OCI-LY3 (cell line): ENCODE data around the gene FAM20B.
A peak's percentile ranks its signal among the peaks of the same experiment; 100 is the strongest.

Experiments used
- EZH2phosphoT487 ChIP-seq: fragments of 200-600 bp; shearing (Covaris generic); IDR thresholded peaks from 2 replicates; pipeline ENCODE4 v1.6.1; 2018; ENCODE audit warnings: antibody characterized with exemption, mixed run types, low read depth
- TF ChIP-seq, protein P1 (sequence below): fragments of 200-600, 300-600 bp; sonication (generic); IDR thresholded peaks from 2 replicates; pipeline ENCODE4 v1.5.1; 2014; ENCODE audit warnings: antibody characterized with exemption, low read length, low read depth

DNA sequence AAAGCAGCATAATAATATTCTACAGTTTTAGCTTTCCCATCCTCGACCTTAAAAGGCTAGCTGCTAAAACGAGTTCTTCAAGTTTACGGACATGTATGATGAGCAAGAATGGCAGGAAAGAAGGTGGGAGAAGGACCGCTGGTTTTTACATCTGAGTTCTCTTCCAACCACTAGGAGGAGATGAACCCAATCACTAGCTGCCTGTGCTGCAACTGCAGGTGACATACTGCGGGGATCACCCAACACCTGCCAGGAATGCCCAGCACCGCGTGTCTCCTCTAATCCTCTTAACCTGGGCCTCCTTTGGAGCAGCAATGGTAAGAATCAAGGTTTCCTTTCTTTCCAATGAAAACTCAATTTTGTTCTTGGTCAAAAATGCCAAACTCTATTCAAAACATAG, 79.7 kb downstream of the FAM20B start:
- TF ChIP-seq, protein P1, sequence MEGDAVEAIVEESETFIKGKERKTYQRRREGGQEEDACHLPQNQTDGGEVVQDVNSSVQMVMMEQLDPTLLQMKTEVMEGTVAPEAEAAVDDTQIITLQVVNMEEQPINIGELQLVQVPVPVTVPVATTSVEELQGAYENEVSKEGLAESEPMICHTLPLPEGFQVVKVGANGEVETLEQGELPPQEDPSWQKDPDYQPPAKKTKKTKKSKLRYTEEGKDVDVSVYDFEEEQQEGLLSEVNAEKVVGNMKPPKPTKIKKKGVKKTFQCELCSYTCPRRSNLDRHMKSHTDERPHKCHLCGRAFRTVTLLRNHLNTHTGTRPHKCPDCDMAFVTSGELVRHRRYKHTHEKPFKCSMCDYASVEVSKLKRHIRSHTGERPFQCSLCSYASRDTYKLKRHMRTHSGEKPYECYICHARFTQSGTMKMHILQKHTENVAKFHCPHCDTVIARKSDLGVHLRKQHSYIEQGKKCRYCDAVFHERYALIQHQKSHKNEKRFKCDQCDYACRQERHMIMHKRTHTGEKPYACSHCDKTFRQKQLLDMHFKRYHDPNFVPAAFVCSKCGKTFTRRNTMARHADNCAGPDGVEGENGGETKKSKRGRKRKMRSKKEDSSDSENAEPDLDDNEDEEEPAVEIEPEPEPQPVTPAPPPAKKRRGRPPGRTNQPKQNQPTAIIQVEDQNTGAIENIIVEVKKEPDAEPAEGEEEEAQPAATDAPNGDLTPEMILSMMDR, result peak; percentile 52
- no peak for TF ChIP-seq EZH2phosphoT487
